KMS-11 (cell line): ENCODE data around the gene TARS3.

Experiments used
- H2AFZ ChIP-seq: fragments of 200-600 bp; sonication (generic); 2 replicates; pipeline ENCODE4 v1.6.1; 2016; ENCODE audit warnings: antibody characterized with exemption, mixed run types, low read depth
- H3K27ac ChIP-seq: fragments of 200-600 bp; sonication (generic); 2 replicates; pipeline ENCODE4 v1.6.1; 2016; ENCODE audit warnings: mild to moderate bottlenecking, mixed run types
- H3K27me3 ChIP-seq: fragments of 200-600 bp; sonication (generic); 2 replicates; pipeline ENCODE4 v1.6.1; 2017; ENCODE audit warnings: mild to moderate bottlenecking, low read depth, mixed run types, moderate library complexity; ENCODE audit not compliant: insufficient read depth
- H3K36me3 ChIP-seq: fragments of 200-600 bp; sonication (generic); 2 replicates; pipeline ENCODE4 v1.6.1; 2017; ENCODE audit warnings: mild to moderate bottlenecking, mixed run types; ENCODE audit not compliant: insufficient read depth
- H3K4me1 ChIP-seq: fragments of 200-600 bp; sonication (generic); 2 replicates; pipeline ENCODE4 v1.6.1; 2016; ENCODE audit warnings: mild to moderate bottlenecking, low read depth, mixed run types; ENCODE audit not compliant: poor library complexity, severe bottlenecking
- H3K4me2 ChIP-seq: fragments of 200-600 bp; sonication (generic); 2 replicates; pipeline ENCODE4 v1.7.0; 2016; ENCODE audit warnings: mild to moderate bottlenecking, mixed run types
- H3K4me3 ChIP-seq: fragments of 200-600 bp; sonication (generic); IDR thresholded peaks from 2 replicates; pipeline ENCODE4 v1.6.1; 2017; ENCODE audit warnings: low read depth, low read length, mixed read lengths; ENCODE audit not compliant: insufficient read depth
- H3K79me2 ChIP-seq: fragments of 200-600 bp; sonication (generic); 2 replicates; pipeline ENCODE4 v1.6.1; 2016; ENCODE audit warnings: low read depth, mixed run types; ENCODE audit not compliant: insufficient read depth
- H3K9ac ChIP-seq: fragments of 200-600 bp; sonication (generic); 2 replicates; pipeline ENCODE4 v1.6.1; 2016; ENCODE audit warnings: mild to moderate bottlenecking, mixed run types
- H4K20me1 ChIP-seq: fragments of 200-600 bp; sonication (generic); 2 replicates; pipeline ENCODE4 v1.6.1; 2016; ENCODE audit warnings: mild to moderate bottlenecking, mixed run types; ENCODE audit not compliant: insufficient read depth
- CTCF ChIP-seq: fragments of 200-600 bp; sonication (generic); conservative IDR thresholded peaks from 2 replicates; pipeline ENCODE4 v1.6.1; 2017; ENCODE audit warnings: low read depth, mild to moderate bottlenecking, antibody characterized with exemption, low read length, moderate library complexity, mixed read lengths

The TARS3 gene

GRCh38 chr15:101667881-101668280 lies 56.4 kb downstream of the TARS3 start:
- no peaks in the 10 kb centered on the region for H3K4me1 ChIP-seq
- no peak for TF ChIP-seq CTCF
- no peak overlapping the region for H3K9ac ChIP-seq
- H3K27ac ChIP-seq, result no peak overlapping the region
- no peak overlapping the region for H3K4me3 ChIP-seq
- no peaks in the 10 kb centered on the region for H3K79me2 ChIP-seq
- H3K36me3 ChIP-seq, result no peaks in the 10 kb centered on the region
- no peak overlapping the region for H2AFZ ChIP-seq
- H3K27me3 ChIP-seq, result no peaks in the 10 kb centered on the region
- H4K20me1 ChIP-seq, result no peaks in the 10 kb centered on the region
- H3K4me2 ChIP-seq, result no peak overlapping the region

GRCh38 chr15:101664303-101664913 lies 59.9 kb downstream of the TARS3 start:
- no peak overlapping the region for H2AFZ ChIP-seq
- TF ChIP-seq CTCF, result no peak
- H3K4me1 ChIP-seq, result no peaks in the 10 kb centered on the region
- H3K4me2 ChIP-seq, result no peak overlapping the region
- H3K27me3 ChIP-seq, result no peaks in the 10 kb centered on the region
- no peak overlapping the region for H3K27ac ChIP-seq
- H4K20me1 ChIP-seq, result no peaks in the 10 kb centered on the region
- no peak overlapping the region for H3K9ac ChIP-seq
- no peak overlapping the region for H3K4me3 ChIP-seq
- no peaks in the 10 kb centered on the region for H3K36me3 ChIP-seq
- no peaks in the 10 kb centered on the region for H3K79me2 ChIP-seq

- no peak overlapping the region for H3K9ac ChIP-seq
- no peak for TF ChIP-seq CTCF
- H2AFZ ChIP-seq, result no peak overlapping the region
- no peak overlapping the region for H3K4me3 ChIP-seq
- H3K27me3 ChIP-seq, result no peaks in the 10 kb centered on the region
- no peaks in the 10 kb centered on the region for H4K20me1 ChIP-seq
- H3K27ac ChIP-seq, result no peak overlapping the region
- no peak overlapping the region for H3K4me2 ChIP-seq
- H3K36me3 ChIP-seq, result no peaks in the 10 kb centered on the region
- H3K79me2 ChIP-seq, result no peaks in the 10 kb centered on the region
- peaks cover 20% of the 10 kb centered on the region for H3K4me1 ChIP-seq
These were observed 62.1 kb downstream of the TARS3 start for GRCh38 chr15:101662203-101662602.

- Histone ChIP-seq H3K79me2 (no peaks in the 10 kb centered on the region), H3K27me3 (no peaks in the 10 kb centered on the region), H4K20me1 (no peaks in the 10 kb centered on the region), H3K4me2 (no peak overlapping the region), H3K9ac (no peak overlapping the region), H2AFZ (no peak overlapping the region), H3K4me1 (peaks cover 22% of the 10 kb centered on the region), H3K36me3 (no peaks in the 10 kb centered on the region), H3K4me3 (no peak overlapping the region), H3K27ac (no peak overlapping the region)
- TF ChIP-seq CTCF, result no peak
These were observed 64.3 kb downstream of the TARS3 start for GRCh38 chr15:101660005-101660404.
